HCT116 (cell line): Measurements from ENCODE around the gene TMEM222. TPM values are rescaled to one million over a fixed set of nuclear protein-coding genes. Genes with fewer than 3 reads are reported as not detected.
A peak's percentile ranks its signal among the peaks of the same experiment; 100 is the strongest.

Experiments used
- ATAC-seq: fragments of 200-7000 bp; cut with Tn5 transposase; 2 replicates; pipeline ENCODE4 v1.9.1; 2020; ENCODE audit warnings: mild to moderate bottlenecking, moderate library complexity
- BruUV-seq: library from RNA; stranded (reverse); fragments of 400-500 nt; replicated peaks from 2 replicates; lab custom pipeline; 2021; lab: Mats Ljungman, UMichigan
- CTCF ChIA-PET: fragments of 300-600 bp; sonication (Branson Sonifier 250); formaldehyde crosslinking; loops from one replicate; lab custom pipeline; 2021; ENCODE audit warnings: antibody characterized with exemption; lab: Charles Lee
- POLR2A ChIA-PET: fragments of 300-600, 350-600 bp; sonication (Branson Sonifier 250); formaldehyde crosslinking; loops from one replicate; lab custom pipeline; 2021; ENCODE audit warnings: antibody characterized with exemption; lab: Charles Lee
- RAD21 ChIA-PET, 2 experiments: fragments of 300-600 bp; sonication (Branson Sonifier 250); formaldehyde crosslinking; loops; one replicate each; lab custom pipeline; 2023; ENCODE audit warnings: low total read pairs in 2 of 2; ENCODE audit not compliant: uncharacterized antibody in 2 of 2, unreplicated experiment in 2 of 2, low non-redundant PET in 1 of 2; lab: Charles Lee
- DNase-seq: peaks from one replicate; pipeline ENCODE4 v3.0.0-alpha.2; 2010; ENCODE audit warnings: low read depth, low spot score
- H2AFZ ChIP-seq: fragments of 200-600 bp; shearing (Covaris generic), sonication (generic); 2 replicates; pipeline ENCODE4 v1.6.1; 2017; ENCODE audit warnings: low read depth, mixed run types, mixed read lengths, antibody characterized with exemption, low read length; ENCODE audit not compliant: poor library complexity, severe bottlenecking
- H3K27ac ChIP-seq: 2 replicates; pipeline ENCODE4 v1.5.1; 2012; ENCODE audit warnings: low read depth, low read length
- H3K27me3 ChIP-seq: fragments of 200-600 bp; sonication (generic); 2 replicates; pipeline ENCODE4 v1.6.1; 2016; ENCODE audit warnings: mixed run types, low read length, mixed read lengths; ENCODE audit not compliant: insufficient read depth
- H3K36me3 ChIP-seq, 2 experiments: fragments of 200-500 bp in 1 of 2; fragments of 200-600 bp in 1 of 2; sonication (Bioruptor generic) in 1 of 2; sonication (generic) in 1 of 2; 2 replicates each; pipeline versions ENCODE4 v1.5.1 to v1.6.1; 2014 to 2016; ENCODE audit warnings: low read length in 2 of 2, inconsistent platforms in 1 of 2, mixed read lengths in 1 of 2, mixed run types in 1 of 2; ENCODE audit not compliant: insufficient read depth in 2 of 2, control insufficient read depth in 1 of 2
- H3K4me1 ChIP-seq, 2 experiments: fragments of 200-600 bp in 1 of 2; sonication (generic) in 1 of 2; 2 replicates each; pipeline versions ENCODE4 v1.5.1 to v1.6.1; 2012 to 2017; ENCODE audit warnings: low read length in 2 of 2, inconsistent platforms in 1 of 2, mild to moderate bottlenecking in 1 of 2, mixed read lengths in 1 of 2, mixed run types in 1 of 2, moderate library complexity in 1 of 2; ENCODE audit not compliant: insufficient read depth in 2 of 2, control insufficient read depth in 1 of 2
- H3K4me2 ChIP-seq: fragments of 200-600 bp; sonication (generic); 2 replicates; pipeline ENCODE4 v1.6.1; 2017; ENCODE audit warnings: mixed run types, low read length, mixed read lengths
- H3K4me3 ChIP-seq, 2 experiments: fragments of 200-600 bp in 1 of 2; sonication (generic) in 1 of 2; replicated peaks in 1 of 2; 2 replicates each; pipeline ENCODE4 v1.5.1; 2011 to 2016; ENCODE audit warnings: low read length in 2 of 2, control low read depth in 1 of 2, low read depth in 1 of 2, mild to moderate bottlenecking in 1 of 2, mixed read lengths in 1 of 2, mixed run types in 1 of 2
- H3K79me2 ChIP-seq: fragments of 200-600 bp; sonication (generic); 2 replicates; pipeline ENCODE4 v1.6.1; 2017; ENCODE audit warnings: mild to moderate bottlenecking, mixed run types, low read length, moderate library complexity, mixed read lengths; ENCODE audit not compliant: insufficient read depth
- H3K9ac ChIP-seq: fragments of 200-600 bp; sonication (generic); 2 replicates; pipeline ENCODE4 v1.6.1; 2016; ENCODE audit warnings: low read length, mixed read lengths
- H3K9me2 ChIP-seq: fragments of 200-600 bp; sonication (generic), shearing (Covaris generic); 2 replicates; pipeline ENCODE4 v1.6.1; 2017; ENCODE audit warnings: mixed run types, mild to moderate bottlenecking, moderate library complexity; ENCODE audit not compliant: insufficient read depth
- H3K9me3 ChIP-seq, 2 experiments: fragments of 200-500 bp in 1 of 2; fragments of 200-600 bp in 1 of 2; sonication (Bioruptor generic) in 1 of 2; sonication (generic) in 1 of 2; 2 replicates each; pipeline ENCODE4 v1.6.1; 2014 to 2017; ENCODE audit warnings: low read length in 2 of 2, mixed read lengths in 2 of 2, inconsistent platforms in 1 of 2, low read depth in 1 of 2, mild to moderate bottlenecking in 1 of 2, mixed run types in 1 of 2, moderate library complexity in 1 of 2; ENCODE audit not compliant: control insufficient read depth in 1 of 2, insufficient read depth in 1 of 2
- H4K20me1 ChIP-seq: fragments of 200-600 bp; sonication (generic), shearing (Covaris generic); 2 replicates; pipeline ENCODE4 v1.6.1; 2017; ENCODE audit warnings: mixed run types, mild to moderate bottlenecking, moderate library complexity; ENCODE audit not compliant: insufficient read depth
- CEBPB ChIP-seq: IDR thresholded peaks from 2 replicates; pipeline ENCODE4 v1.6.1; 2012; ENCODE audit warnings: low read depth
- EZH2phosphoT487 ChIP-seq: fragments of 200-600 bp; IDR thresholded peaks from 2 replicates; pipeline ENCODE4 v1.6.1; 2018; ENCODE audit warnings: antibody characterized with exemption, borderline replicate concordance
- FOSL1 ChIP-seq: IDR thresholded peaks from 2 replicates; pipeline ENCODE4 v1.6.1; 2012; ENCODE audit warnings: low read depth
- POLR2A ChIP-seq: IDR thresholded peaks from 2 replicates; pipeline ENCODE4 v1.7.0; 2011; ENCODE audit warnings: borderline replicate concordance; ENCODE audit not compliant: insufficient read depth, insufficient read length; ENCODE audit errors: extremely low read depth
- POLR2AphosphoS5 ChIP-seq: IDR thresholded peaks from 2 replicates; pipeline ENCODE4 v1.6.1; 2011; ENCODE audit warnings: mild to moderate bottlenecking, low read depth, low read length, moderate library complexity
- SIN3A ChIP-seq: IDR thresholded peaks from 2 replicates; pipeline ENCODE4 v1.6.1; 2012; ENCODE audit warnings: low read depth
- SRF ChIP-seq: IDR thresholded peaks from 2 replicates; pipeline ENCODE4 v1.6.1; 2012; ENCODE audit warnings: low read depth
- TCF7L2 ChIP-seq: IDR thresholded peaks from 2 replicates; pipeline ENCODE4 v1.7.0; 2011; ENCODE audit warnings: borderline replicate concordance, inconsistent platforms; ENCODE audit not compliant: insufficient read depth, insufficient read length; ENCODE audit errors: extremely low read depth
- intact Hi-C: fragments of 100-400 bp; cut with micrococcal nuclease; formaldehyde crosslinking; loops from 2 replicates; pipeline ENCODE4 v1.10.0; 2022
- total RNA-seq: library from RNA; stranded (reverse); gene quantifications from one replicate; pipeline ENCODE4 v1.2.1, GENCODE V29; 2021; ENCODE audit not compliant: unreplicated experiment
- TF ChIP-seq, protein P1 (sequence below): IDR thresholded peaks from 2 replicates; pipeline ENCODE4 v1.6.1; 2012
- TF ChIP-seq, protein P2 (sequence below): IDR thresholded peaks from 2 replicates; pipeline ENCODE4 v1.6.1; 2011; ENCODE audit warnings: mild to moderate bottlenecking, low read length, moderate library complexity; ENCODE audit not compliant: insufficient replicate concordance; ENCODE audit errors: extremely low read depth
- TF ChIP-seq, protein P3 (sequence below): IDR thresholded peaks from 2 replicates; pipeline ENCODE4 v1.6.1; 2012

The TMEM222 gene
- total RNA-seq, 1 experiment from 2014 or later = 32.8 TPM

DNA sequence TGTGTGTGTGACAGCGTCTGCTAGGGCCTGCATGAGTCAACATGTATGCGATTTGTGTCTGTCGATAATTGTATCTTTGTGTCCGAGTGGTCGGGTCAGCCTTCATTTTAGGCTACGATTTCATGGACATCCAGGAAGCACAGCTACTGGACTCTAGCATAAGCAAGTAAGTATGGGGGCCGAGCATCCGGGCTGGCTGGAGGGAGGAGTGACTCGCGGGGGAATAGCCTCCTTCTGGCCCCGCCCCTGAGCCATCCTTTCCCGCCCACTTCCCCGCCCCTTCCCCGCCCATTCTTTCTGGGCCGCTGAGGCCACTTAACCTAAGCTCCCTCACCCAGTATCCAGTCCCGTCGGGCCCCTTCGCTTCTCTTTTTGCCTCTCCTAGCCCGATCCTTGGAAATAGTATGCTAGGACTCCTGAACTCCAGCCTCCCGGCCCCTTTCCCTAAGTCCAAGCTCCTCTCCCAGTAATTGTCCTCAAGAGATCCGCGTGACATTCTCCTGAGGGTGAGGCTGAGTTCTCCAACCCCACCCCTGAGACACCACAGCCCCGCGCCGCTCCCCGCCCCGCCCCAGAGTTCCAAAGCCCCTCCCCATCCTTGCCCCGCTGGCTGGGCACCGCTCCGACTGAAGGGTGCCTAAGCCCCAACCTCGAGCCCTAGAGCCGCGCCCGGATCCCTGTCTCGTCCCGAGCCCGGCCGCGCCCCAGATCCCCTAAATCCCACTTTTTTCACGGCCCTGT, 43.6 kb downstream of the TMEM222 start:
- intact Hi-C loops = no loop called here

More for the DNA sequence above, 43.6 kb downstream of the TMEM222 start:
- ChIA-PET POLR2A (interaction anchor here (0.6 to 2.6 kb wide), 18 partner anchors 8 to 366 kb away, joined by 3 to 26 read pairs (median 4); partner anchors contain the start of genes CD164L2, GPR3 and SYTL1), CTCF (interaction anchor here (0.5 to 3.3 kb wide), 24 partner anchors 8 to 509 kb away, joined by 3 to 28 read pairs (median 4); partner anchors contain the start of genes CD164L2 and GPR3), RAD21 (interaction anchor here in 1 of 2 experiments (0.6 kb wide), 1 partner anchor 58 kb away, joined by 7 read pairs; no protein-coding TSS in a partner anchor)
- Histone ChIP-seq H3K4me1 (peaks cover 12 to 32% of the 10 kb centered on the region in 2 experiments), H3K9ac (peak overlapping the region; percentile 78), H3K9me2 (no peaks in the 10 kb centered on the region), H3K27ac (peak overlapping the region; percentile 100), H3K36me3 (peaks cover 0 to 4% of the 10 kb centered on the region in 2 experiments; a peak in 1 of 4 replicates), H3K4me2 (peak overlapping the region; percentile 95), H3K4me3 (peak overlapping the region; percentile 67 to 69), H3K27me3 (no peaks in the 10 kb centered on the region), H3K9me3 (no peaks in the 10 kb centered on the region), H2AFZ (peak overlapping the region; percentile 68), H3K79me2 (peaks cover 3% of the 10 kb centered on the region; the same call in 1 of the 2 replicates), H4K20me1 (no peaks in the 10 kb centered on the region)
- ATAC-seq = peak; percentile 75
- no TSS peak for BruUV-seq
- DNase-seq = peak; percentile 73
- TF ChIP-seq POLR2AphosphoS5 = peak; percentile 68
- no peak for TF ChIP-seq FOSL1
- no peak for TF ChIP-seq TCF7L2
- TF ChIP-seq, protein P1, sequence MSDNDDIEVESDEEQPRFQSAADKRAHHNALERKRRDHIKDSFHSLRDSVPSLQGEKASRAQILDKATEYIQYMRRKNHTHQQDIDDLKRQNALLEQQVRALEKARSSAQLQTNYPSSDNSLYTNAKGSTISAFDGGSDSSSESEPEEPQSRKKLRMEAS = no peak
- no peak for TF ChIP-seq SRF
- TF ChIP-seq POLR2A = peak; percentile 25
- TF ChIP-seq SIN3A = no peak
- no peak for TF ChIP-seq EZH2phosphoT487
- TF ChIP-seq, protein P2, sequence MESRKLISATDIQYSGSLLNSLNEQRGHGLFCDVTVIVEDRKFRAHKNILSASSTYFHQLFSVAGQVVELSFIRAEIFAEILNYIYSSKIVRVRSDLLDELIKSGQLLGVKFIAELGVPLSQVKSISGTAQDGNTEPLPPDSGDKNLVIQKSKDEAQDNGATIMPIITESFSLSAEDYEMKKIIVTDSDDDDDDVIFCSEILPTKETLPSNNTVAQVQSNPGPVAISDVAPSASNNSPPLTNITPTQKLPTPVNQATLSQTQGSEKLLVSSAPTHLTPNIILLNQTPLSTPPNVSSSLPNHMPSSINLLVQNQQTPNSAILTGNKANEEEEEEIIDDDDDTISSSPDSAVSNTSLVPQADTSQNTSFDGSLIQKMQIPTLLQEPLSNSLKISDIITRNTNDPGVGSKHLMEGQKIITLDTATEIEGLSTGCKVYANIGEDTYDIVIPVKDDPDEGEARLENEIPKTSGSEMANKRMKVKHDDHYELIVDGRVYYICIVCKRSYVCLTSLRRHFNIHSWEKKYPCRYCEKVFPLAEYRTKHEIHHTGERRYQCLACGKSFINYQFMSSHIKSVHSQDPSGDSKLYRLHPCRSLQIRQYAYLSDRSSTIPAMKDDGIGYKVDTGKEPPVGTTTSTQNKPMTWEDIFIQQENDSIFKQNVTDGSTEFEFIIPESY = peak; percentile 14
- no peak for TF ChIP-seq CEBPB
- TF ChIP-seq, protein P3, sequence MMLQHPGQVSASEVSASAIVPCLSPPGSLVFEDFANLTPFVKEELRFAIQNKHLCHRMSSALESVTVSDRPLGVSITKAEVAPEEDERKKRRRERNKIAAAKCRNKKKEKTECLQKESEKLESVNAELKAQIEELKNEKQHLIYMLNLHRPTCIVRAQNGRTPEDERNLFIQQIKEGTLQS = no peak
